Measurements from ENCODE around the gene MYH2. TPM values are rescaled to one million over a fixed set of nuclear protein-coding genes. Genes with fewer than 3 reads are reported as not detected.

MYH2 gene
- 1 to 10 TPM in 1 of 4 donors, under 1 TPM in 3; under 0.01 to 1.4 (median 0.34) TPM for total RNA-seq

DNA sequence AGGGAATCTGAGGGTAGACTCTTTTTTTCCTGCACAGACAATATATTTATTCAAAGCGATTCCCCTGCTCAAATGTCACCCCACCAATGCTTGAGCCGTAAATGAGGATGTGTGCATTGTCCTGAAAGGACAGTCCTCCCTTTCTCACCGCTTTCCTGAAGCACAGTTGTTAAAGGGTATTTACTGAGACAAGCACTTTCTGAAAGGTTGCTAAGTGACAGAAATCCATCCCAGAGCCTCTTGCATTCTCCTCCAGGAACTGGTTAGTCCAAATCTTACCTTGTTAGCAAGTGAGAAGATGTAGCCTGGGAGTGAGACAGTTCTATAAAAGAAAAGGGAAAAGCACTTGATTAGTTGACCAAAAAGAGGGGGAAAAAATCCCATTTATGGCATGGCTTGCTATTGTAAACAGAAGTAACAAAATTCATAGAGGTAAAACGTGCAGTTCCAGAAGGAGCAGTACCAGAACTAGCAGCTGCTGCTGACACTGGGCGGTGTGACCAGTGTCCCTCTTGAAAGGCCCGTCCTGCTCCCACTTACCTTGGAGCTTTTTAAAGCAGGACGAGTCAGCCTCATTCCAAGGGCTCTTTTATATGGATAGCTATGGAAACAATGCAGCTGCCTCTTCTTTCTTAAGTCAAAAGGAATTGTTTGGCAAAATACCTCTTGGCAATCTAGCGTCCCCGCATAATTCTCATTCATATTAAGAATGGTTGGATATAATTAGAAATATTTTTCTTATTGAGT is at the start of gene MYH2:
TSS of gene MYH2 (minus strand) at position 563 of the 747 bp plus-strand sequence. CDS start 1,738 bp downstream, outside the sequence.
- Histone ChIP-seq H3K36me3 (no peaks in the 10 kb centered on the region), H3K4me1 (no peaks in the 10 kb centered on the region), H3K27ac (replicated peaks in 1 of 4) (no peak within 1 kb of the TSS), H3K4me3 (no peak within 1 kb of the TSS), H3K27me3 (no peaks in the 10 kb centered on the region), H3K9me3 (no peaks in the 10 kb centered on the region)
- WGBS, result 50% methylated on average over 9 of the region's 9 CpGs
- DNase-seq (ENCODE audit: extremely low spot score), result no peak
- intact Hi-C loops (cut with DNase I), result no loop called here
- no peak for TF ChIP-seq POLR2AphosphoS5 (IDR thresholded peaks at IDR 0.05)
- TF ChIP-seq, protein P1, sequence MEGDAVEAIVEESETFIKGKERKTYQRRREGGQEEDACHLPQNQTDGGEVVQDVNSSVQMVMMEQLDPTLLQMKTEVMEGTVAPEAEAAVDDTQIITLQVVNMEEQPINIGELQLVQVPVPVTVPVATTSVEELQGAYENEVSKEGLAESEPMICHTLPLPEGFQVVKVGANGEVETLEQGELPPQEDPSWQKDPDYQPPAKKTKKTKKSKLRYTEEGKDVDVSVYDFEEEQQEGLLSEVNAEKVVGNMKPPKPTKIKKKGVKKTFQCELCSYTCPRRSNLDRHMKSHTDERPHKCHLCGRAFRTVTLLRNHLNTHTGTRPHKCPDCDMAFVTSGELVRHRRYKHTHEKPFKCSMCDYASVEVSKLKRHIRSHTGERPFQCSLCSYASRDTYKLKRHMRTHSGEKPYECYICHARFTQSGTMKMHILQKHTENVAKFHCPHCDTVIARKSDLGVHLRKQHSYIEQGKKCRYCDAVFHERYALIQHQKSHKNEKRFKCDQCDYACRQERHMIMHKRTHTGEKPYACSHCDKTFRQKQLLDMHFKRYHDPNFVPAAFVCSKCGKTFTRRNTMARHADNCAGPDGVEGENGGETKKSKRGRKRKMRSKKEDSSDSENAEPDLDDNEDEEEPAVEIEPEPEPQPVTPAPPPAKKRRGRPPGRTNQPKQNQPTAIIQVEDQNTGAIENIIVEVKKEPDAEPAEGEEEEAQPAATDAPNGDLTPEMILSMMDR (IDR thresholded peaks at IDR 0.05), result no peak
- no peak for TF ChIP-seq POLR2A (IDR thresholded peaks at IDR 0.05; ENCODE audit: low read depth)
- TF ChIP-seq EP300 (IDR thresholded peaks at IDR 0.05), result no peak

DNA sequence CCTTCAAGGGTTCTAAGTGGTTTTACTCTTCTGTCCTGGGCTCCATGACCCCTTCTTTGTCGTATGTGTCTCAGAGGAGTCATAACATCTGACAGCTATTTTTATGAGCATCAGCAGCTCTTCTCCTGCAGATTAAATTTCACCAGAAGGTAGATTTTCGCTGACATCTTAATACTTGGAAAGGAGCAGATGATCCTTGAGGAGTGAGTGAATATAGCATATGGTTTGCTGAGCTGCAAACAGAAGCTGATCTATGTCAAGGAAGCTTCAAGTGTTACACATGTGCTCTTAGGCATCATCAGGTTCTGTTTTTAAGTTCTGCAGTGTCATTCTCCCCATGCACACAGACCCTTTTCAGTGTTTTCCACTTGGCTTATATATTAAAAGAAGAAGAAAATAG is 49.2 kb upstream of the MYH2 start:
- Histone ChIP-seq H3K27me3 (peaks cover 0 to 5% (median 0%) of the 10 kb centered on the region in 4 donors), H3K9me3 (peaks cover 0 to 11% (median 0%) of the 10 kb centered on the region in 4 donors), H3K4me1 (no peaks in the 10 kb centered on the region), H3K27ac (replicated peaks in 1 of 4) (no peak overlapping the region), H3K4me3 (no peak overlapping the region), H3K36me3 (no peaks in the 10 kb centered on the region)
- no peak for TF ChIP-seq EP300 (IDR thresholded peaks at IDR 0.05)
- no peak for TF ChIP-seq POLR2AphosphoS5 (IDR thresholded peaks at IDR 0.05)
- TF ChIP-seq POLR2A (IDR thresholded peaks at IDR 0.05; ENCODE audit: low read depth), result no peak
- TF ChIP-seq, protein P1 (IDR thresholded peaks at IDR 0.05), result no peak
- no peak for DNase-seq (ENCODE audit: extremely low spot score)
- 53% methylated on average over 2 of the region's 2 CpGs for WGBS
- intact Hi-C loops (cut with DNase I), result no loop called here

DNA sequence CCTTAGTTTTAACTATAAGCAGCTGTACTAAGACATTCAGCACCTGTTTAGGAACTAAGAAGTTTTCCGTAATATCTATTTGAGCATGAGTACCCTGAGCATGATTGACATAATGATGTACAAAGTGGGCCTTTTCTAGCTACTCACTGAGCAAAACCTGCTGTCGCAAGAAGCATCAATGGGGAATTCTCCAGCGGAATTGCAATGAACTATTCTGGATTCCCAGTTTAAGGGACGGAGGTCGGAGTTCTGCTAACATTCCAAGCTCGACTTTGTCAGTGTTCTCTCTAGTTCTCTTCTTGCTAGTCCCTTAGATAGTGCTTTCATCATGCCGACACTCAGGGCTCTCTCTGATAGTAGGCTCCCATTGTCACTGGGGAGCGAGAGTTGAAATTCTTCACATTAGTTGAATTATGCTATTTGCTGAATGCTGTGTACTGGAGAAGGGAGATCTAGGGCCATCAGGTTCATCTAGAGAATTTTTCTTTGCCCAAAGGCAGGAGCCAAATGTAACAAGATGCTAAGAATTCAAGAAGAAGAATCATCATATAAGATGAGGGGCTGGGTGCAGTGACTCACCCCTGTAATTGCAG is 40.2 kb upstream of the MYH2 start:
- intact Hi-C loops (cut with DNase I), result no loop called here
- Histone ChIP-seq H3K27ac (replicated peaks in 1 of 4) (no peak overlapping the region), H3K9me3 (peaks cover 0 to 10% (median 0%) of the 10 kb centered on the region in 4 donors), H3K36me3 (no peaks in the 10 kb centered on the region), H3K4me3 (no peak overlapping the region), H3K4me1 (no peaks in the 10 kb centered on the region), H3K27me3 (peaks cover 0 to 10% (median 0%) of the 10 kb centered on the region in 4 donors)
- no peak for DNase-seq (ENCODE audit: extremely low spot score)
- no peak for TF ChIP-seq POLR2A (IDR thresholded peaks at IDR 0.05; ENCODE audit: low read depth)
- TF ChIP-seq EP300 (IDR thresholded peaks at IDR 0.05), result no peak
- TF ChIP-seq, protein P1 (IDR thresholded peaks at IDR 0.05), result no peak
- no peak for TF ChIP-seq POLR2AphosphoS5 (IDR thresholded peaks at IDR 0.05)
- WGBS, result 88% methylated on average over 8 of the region's 8 CpGs

DNA sequence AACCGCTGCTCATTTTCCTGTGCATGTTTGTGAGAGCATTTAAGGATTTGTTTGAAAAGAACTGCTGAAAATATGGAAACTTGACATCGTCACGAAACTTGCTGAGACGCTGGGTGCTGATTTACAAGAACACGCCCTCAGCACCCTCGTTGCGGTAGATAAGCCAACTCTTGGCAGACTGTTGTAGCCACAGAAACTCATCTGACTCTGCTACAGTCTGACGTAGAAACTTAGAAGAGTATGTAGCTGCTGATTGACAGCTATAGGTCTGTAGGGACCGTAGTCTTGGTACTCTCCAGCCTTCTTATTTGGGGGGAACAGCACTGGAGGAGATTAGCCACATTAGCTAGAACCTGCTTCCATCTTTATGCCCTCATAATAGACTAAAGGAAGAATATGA is 36.1 kb upstream of the MYH2 start:
- intact Hi-C loops (cut with DNase I), result no loop called here
- no peaks in the 10 kb centered on the region for H3K27me3 ChIP-seq
- TF ChIP-seq POLR2A (IDR thresholded peaks at IDR 0.05; ENCODE audit: low read depth) (no peak), EP300 (IDR thresholded peaks at IDR 0.05) (no peak), POLR2AphosphoS5 (IDR thresholded peaks at IDR 0.05) (no peak)
- TF ChIP-seq, protein P1 (IDR thresholded peaks at IDR 0.05), result no peak
- 77% methylated on average over 9 of the region's 9 CpGs for WGBS
- no peak for DNase-seq (ENCODE audit: extremely low spot score)
- no peaks in the 10 kb centered on the region for H3K9me3 ChIP-seq
- no peaks in the 10 kb centered on the region for H3K36me3 ChIP-seq
- no peak overlapping the region for H3K27ac ChIP-seq (replicated peaks in 1 of 4)
- H3K4me1 ChIP-seq, result no peaks in the 10 kb centered on the region
- H3K4me3 ChIP-seq, result no peak overlapping the region

Measured in esophagus muscularis mucosa (tissue), 4 donors.